Neuronal stem cell (in vitro differentiated cells): ENCODE data around the gene MYL10.

ENCODE experiments used
- DNase-seq: peaks from one replicate; pipeline ENCODE4 v3.0.0-alpha.2; 2013; ENCODE audit warnings: low spot score
- H2AFZ ChIP-seq: one replicate; pipeline ENCODE4 v1.6.1; 2013; ENCODE audit warnings: mild to moderate bottlenecking, low read length, inconsistent platforms
- H2AK5ac ChIP-seq: 2 replicates; pipeline ENCODE4 v1.6.1; 2013; ENCODE audit warnings: low read depth, mild to moderate bottlenecking, inconsistent platforms, low read length, moderate library complexity, mixed read lengths
- H2BK120ac ChIP-seq: 2 replicates; pipeline ENCODE4 v1.6.1; 2013; ENCODE audit warnings: low read depth, mild to moderate bottlenecking, inconsistent platforms, low read length, moderate library complexity, mixed read lengths
- H2BK12ac ChIP-seq: one replicate; pipeline ENCODE4 v1.6.1; 2013; ENCODE audit warnings: low read length, inconsistent platforms
- H2BK15ac ChIP-seq: 2 replicates; pipeline ENCODE4 v1.6.1; 2013; ENCODE audit warnings: mild to moderate bottlenecking, low read length, inconsistent platforms, mixed read lengths
- H2BK5ac ChIP-seq: one replicate; pipeline ENCODE4 v1.6.1; 2013; ENCODE audit warnings: inconsistent platforms, mild to moderate bottlenecking, low read length, moderate library complexity
- H3K14ac ChIP-seq: one replicate; pipeline ENCODE4 v1.6.1; 2013; ENCODE audit warnings: low read length, inconsistent platforms
- H3K18ac ChIP-seq: 2 replicates; pipeline ENCODE4 v1.6.1; 2013; ENCODE audit warnings: low read length, inconsistent platforms
- H3K23ac ChIP-seq: 2 replicates; pipeline ENCODE4 v1.6.1; 2013; ENCODE audit warnings: low read depth, mild to moderate bottlenecking, mixed read lengths, low read length, inconsistent platforms; ENCODE audit not compliant: poor library complexity
- H3K27ac ChIP-seq: replicated peaks from 3 replicates; pipeline ENCODE4 v1.5.1; 2013; ENCODE audit warnings: low read length, inconsistent platforms
- H3K27me3 ChIP-seq, 3 experiments: 2 replicates each; pipeline ENCODE4 v1.6.1; 2013; ENCODE audit warnings: low read length in 3 of 3, mild to moderate bottlenecking in 2 of 3, inconsistent platforms in 1 of 3, low read depth in 1 of 3, mixed read lengths in 1 of 3, moderate library complexity in 1 of 3; ENCODE audit not compliant: control insufficient read depth in 3 of 3, insufficient read depth in 3 of 3
- H3K36me3 ChIP-seq, 2 donors: replicated peaks in 1 of 2; 2 replicates each; pipeline ENCODE4 v1.6.1; 2013; ENCODE audit warnings: low read length in 2 of 2; ENCODE audit not compliant: control insufficient read depth in 2 of 2, insufficient read depth in 2 of 2
- H3K4ac ChIP-seq: 2 replicates; pipeline ENCODE4 v1.6.1; 2013; ENCODE audit warnings: inconsistent platforms, mild to moderate bottlenecking, low read length, moderate library complexity
- H3K4me1 ChIP-seq, 2 donors: 1 replicate in 1 of 2; 2 replicates in 1 of 2; pipeline ENCODE4 v1.6.1; 2013; ENCODE audit warnings: low read length in 2 of 2, low read depth in 1 of 2; ENCODE audit not compliant: control insufficient read depth in 2 of 2, insufficient read depth in 1 of 2
- H3K4me2 ChIP-seq: one replicate; pipeline ENCODE4 v1.6.1; 2013; ENCODE audit warnings: mild to moderate bottlenecking, low read length, inconsistent platforms; ENCODE audit not compliant: insufficient read depth, poor library complexity, severe bottlenecking
- H3K4me3 ChIP-seq, 2 donors: 2 replicates each; pipeline ENCODE4 v1.5.1; 2013; ENCODE audit warnings: low read length in 2 of 2, mild to moderate bottlenecking in 2 of 2, inconsistent platforms in 1 of 2, moderate library complexity in 1 of 2
- H3K79me1 ChIP-seq: one replicate; pipeline ENCODE4 v1.6.1; 2013; ENCODE audit warnings: low read depth, mild to moderate bottlenecking, inconsistent platforms, low read length, moderate library complexity
- H3K9ac ChIP-seq: one replicate; pipeline ENCODE4 v1.6.1; 2013; ENCODE audit warnings: mild to moderate bottlenecking, low read depth, low read length, inconsistent platforms; ENCODE audit not compliant: poor library complexity
- H3K9me3 ChIP-seq, 2 donors: replicated peaks in 1 of 2; 2 replicates each; pipeline versions ENCODE3 to v1.6.1; 2013; ENCODE audit warnings: low read length in 2 of 2, mild to moderate bottlenecking in 2 of 2, inconsistent platforms in 1 of 2, low read depth in 1 of 2, mixed read lengths in 1 of 2, moderate library complexity in 1 of 2; ENCODE audit not compliant: control insufficient read depth in 2 of 2, insufficient read depth in 1 of 2
- H4K8ac ChIP-seq: one replicate; pipeline ENCODE4 v1.6.1; 2013; ENCODE audit warnings: low read depth, mild to moderate bottlenecking, inconsistent platforms, low read length, moderate library complexity
- H4K91ac ChIP-seq: one replicate; pipeline ENCODE4 v1.6.1; 2013; ENCODE audit warnings: low read length, low read depth, mild to moderate bottlenecking, inconsistent platforms; ENCODE audit not compliant: poor library complexity
- WGBS, 2 donors: extraction: QIAGEN DNeasy Blood & Tissue Kit; methylation state at CpG; one replicate each; pipeline ENCODE4 v1.1.7; 2013; ENCODE audit warnings: missing lambda C conversion rate in 2 of 2, mixed read lengths in 1 of 2; ENCODE audit not compliant: insufficient read length in 2 of 2, insufficient replicate concordance in 1 of 2; ENCODE audit errors: extremely low coverage in 2 of 2; 5-methylcytosine and 5-hydroxymethylcytosine counted together

The MYL10 gene

DNA sequence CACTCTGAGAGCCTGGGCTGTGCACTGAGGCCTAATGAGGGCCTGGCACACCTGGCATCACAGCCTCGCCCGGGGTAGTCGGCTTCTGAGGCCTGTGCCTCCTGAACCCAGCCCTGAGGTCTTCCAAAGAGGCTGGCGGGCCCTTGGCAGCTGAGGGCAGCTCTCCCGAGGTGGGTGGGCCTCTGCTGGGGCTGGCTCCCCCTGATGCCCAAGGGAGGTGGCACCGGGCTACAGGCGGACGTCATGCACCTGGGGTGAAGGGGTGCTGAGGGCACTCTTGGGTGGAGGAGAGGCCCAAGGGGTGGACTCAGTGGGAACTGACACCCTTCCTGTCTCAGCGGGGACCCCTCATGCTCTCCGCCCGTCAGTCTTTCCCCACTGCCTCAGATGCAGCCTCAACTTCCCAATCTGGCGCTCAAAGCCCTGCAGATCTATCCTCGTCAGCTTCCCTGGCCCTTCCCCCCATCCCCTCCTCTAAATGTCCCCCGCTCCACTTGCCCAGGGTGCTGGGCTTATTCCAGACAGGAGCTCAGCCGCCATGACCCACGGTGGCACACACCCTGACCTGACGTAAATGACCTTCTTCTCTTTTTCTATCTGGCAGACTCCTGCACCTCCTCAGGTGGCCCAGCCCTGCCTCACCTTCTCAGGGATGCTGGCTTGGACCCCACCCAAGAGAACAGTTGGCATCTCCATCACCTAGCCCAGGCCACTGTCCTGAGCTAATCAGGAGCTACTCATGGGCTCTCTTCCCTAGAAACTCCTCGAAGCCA is 38.2 kb downstream of the MYL10 start:
- Histone ChIP-seq H2BK5ac (no peak overlapping the region), H3K4ac (no peak overlapping the region), H3K14ac (no peak overlapping the region), H3K79me1 (no peaks in the 10 kb centered on the region), H3K9ac (peak overlapping the region; percentile 27), H3K4me3 (no peak overlapping the region), H2BK15ac (peak overlapping the region; percentile 13), H3K27ac (no peak overlapping the region), H2AFZ (no peak overlapping the region), H4K91ac (no peak overlapping the region), H3K4me2 (no peak overlapping the region), H3K36me3 (no peaks in the 10 kb centered on the region), H3K18ac (no peak overlapping the region), H2AK5ac (peak overlapping the region; percentile 63), H3K4me1 (peaks cover 0 to 4% of the 10 kb centered on the region in 2 donors), H3K9me3 (no peaks in the 10 kb centered on the region), H3K23ac (peak overlapping the region; percentile 34), H4K8ac (no peak overlapping the region), H2BK12ac (no peak overlapping the region), H2BK120ac (no peak overlapping the region), H3K27me3 (peaks cover 0 to 1% (median 0%) of the 10 kb centered on the region in 3 experiments)
- no CpG with 5 or more reads among the region's 18 CpGs for WGBS, 2 donors
- no peak for DNase-seq

GRCh38 chr7:101589976-101590662 is 39.0 kb downstream of the MYL10 start:
- no peak for DNase-seq
- peak overlapping the region; percentile 47 for H2AK5ac ChIP-seq
- no peak overlapping the region for H4K91ac ChIP-seq
- peaks cover 0 to 1% (median 0%) of the 10 kb centered on the region in 3 experiments for H3K27me3 ChIP-seq
- peak overlapping the region; percentile 70 for H3K18ac ChIP-seq
- H3K36me3 ChIP-seq: no peaks in the 10 kb centered on the region
- peaks cover 0 to 4% of the 10 kb centered on the region in 2 donors for H3K4me1 ChIP-seq
- no peak overlapping the region for H3K4me3 ChIP-seq
- H3K9me3 ChIP-seq: no peaks in the 10 kb centered on the region
- H3K9ac ChIP-seq: no peak overlapping the region
- no peak overlapping the region for H2BK120ac ChIP-seq
- no peak overlapping the region for H2BK5ac ChIP-seq
- H3K27ac ChIP-seq: no peak overlapping the region
- H3K23ac ChIP-seq: peak overlapping the region; percentile 25
- H2BK15ac ChIP-seq: peak overlapping the region; percentile 13
- H4K8ac ChIP-seq: no peak overlapping the region
- H3K79me1 ChIP-seq: no peaks in the 10 kb centered on the region
- H3K14ac ChIP-seq: no peak overlapping the region
- WGBS, 2 donors: no CpG with 5 or more reads among the region's 15 CpGs
- no peak overlapping the region for H2BK12ac ChIP-seq
- H3K4ac ChIP-seq: no peak overlapping the region
- no peak overlapping the region for H3K4me2 ChIP-seq
- no peak overlapping the region for H2AFZ ChIP-seq

- Histone ChIP-seq H3K18ac (no peak overlapping the region), H3K9me3 (no peaks in the 10 kb centered on the region), H4K91ac (no peak overlapping the region), H3K4ac (no peak overlapping the region), H3K4me3 (no peak overlapping the region), H3K4me1 (peaks cover 0 to 4% of the 10 kb centered on the region in 2 donors), H2BK15ac (no peak overlapping the region), H4K8ac (no peak overlapping the region), H3K4me2 (no peak overlapping the region), H3K14ac (no peak overlapping the region), H2BK120ac (no peak overlapping the region), H3K9ac (no peak overlapping the region), H2BK5ac (no peak overlapping the region), H2BK12ac (no peak overlapping the region), H3K23ac (no peak overlapping the region), H3K27ac (no peak overlapping the region), H2AFZ (no peak overlapping the region), H3K79me1 (no peaks in the 10 kb centered on the region), H3K27me3 (peaks cover 0 to 1% (median 0%) of the 10 kb centered on the region in 3 experiments), H3K36me3 (no peaks in the 10 kb centered on the region), H2AK5ac (no peak overlapping the region)
- no peak for DNase-seq
- whole genome bisulfite sequencing, 2 donors: no CpG with 5 or more reads among the region's 5 CpGs
Measured at GRCh38 chr7:101589052-101589451, 40.0 kb downstream of the MYL10 start.
